ENCODE data around the gene TSHZ3. TPM values are rescaled to one million over a fixed set of nuclear protein-coding genes. Genes with fewer than 3 reads are reported as not detected.

The TSHZ3 gene
- total RNA-seq, 1 donor from 2014 or later, result 17.0 TPM

DNA sequence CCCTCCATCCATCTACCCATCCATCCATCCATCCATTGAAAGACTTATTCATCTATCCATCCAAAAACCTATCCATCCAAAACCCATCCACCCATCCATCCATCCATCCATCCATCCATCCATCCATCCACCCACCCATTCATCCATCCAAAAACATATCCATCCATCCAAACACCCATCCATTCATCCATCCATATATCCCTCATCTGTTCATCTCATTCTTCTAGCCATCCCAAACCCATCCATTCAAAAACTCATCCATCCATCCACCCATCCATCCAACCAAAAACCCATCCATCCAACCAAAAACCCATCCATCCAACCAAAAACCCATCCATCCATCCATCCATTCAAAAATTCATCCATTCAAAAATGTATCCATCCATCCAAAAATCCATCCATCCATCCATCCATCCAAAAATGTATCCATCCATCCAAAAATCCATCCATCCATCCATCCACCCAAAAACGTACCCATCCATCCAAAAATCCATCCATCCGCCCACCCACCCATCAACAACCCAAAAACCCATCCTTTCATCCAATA, 56.5 kb downstream of the TSHZ3 start:
- Mint-ChIP-seq H3K4me1 (ENCODE audit: low read depth) (no peaks in the 10 kb centered on the region), H3K27me3 (ENCODE audit: low read depth) (no peaks in the 10 kb centered on the region), H3K4me3 (ENCODE audit: unreplicated experiment) (no peak overlapping the region), H3K27ac (ENCODE audit: unreplicated experiment) (no peak overlapping the region), H3K36me3 (ENCODE audit: low read depth) (peaks cover 4% of the 10 kb centered on the region), H3K9me3 (ENCODE audit: low read depth) (no peaks in the 10 kb centered on the region)
- TF ChIP-seq, protein P1, sequence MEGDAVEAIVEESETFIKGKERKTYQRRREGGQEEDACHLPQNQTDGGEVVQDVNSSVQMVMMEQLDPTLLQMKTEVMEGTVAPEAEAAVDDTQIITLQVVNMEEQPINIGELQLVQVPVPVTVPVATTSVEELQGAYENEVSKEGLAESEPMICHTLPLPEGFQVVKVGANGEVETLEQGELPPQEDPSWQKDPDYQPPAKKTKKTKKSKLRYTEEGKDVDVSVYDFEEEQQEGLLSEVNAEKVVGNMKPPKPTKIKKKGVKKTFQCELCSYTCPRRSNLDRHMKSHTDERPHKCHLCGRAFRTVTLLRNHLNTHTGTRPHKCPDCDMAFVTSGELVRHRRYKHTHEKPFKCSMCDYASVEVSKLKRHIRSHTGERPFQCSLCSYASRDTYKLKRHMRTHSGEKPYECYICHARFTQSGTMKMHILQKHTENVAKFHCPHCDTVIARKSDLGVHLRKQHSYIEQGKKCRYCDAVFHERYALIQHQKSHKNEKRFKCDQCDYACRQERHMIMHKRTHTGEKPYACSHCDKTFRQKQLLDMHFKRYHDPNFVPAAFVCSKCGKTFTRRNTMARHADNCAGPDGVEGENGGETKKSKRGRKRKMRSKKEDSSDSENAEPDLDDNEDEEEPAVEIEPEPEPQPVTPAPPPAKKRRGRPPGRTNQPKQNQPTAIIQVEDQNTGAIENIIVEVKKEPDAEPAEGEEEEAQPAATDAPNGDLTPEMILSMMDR (IDR thresholded peaks at IDR 0.05), result no peak
- DNase-seq (ENCODE audit: low spot score), result no peak

GRCh38 chr19:31290931-31291590, 58.2 kb downstream of the TSHZ3 start:
- Mint-ChIP-seq H3K4me1 (ENCODE audit: low read depth) (peaks cover 4% of the 10 kb centered on the region), H3K4me3 (ENCODE audit: unreplicated experiment) (no peak overlapping the region), H3K36me3 (ENCODE audit: low read depth) (peaks cover 4% of the 10 kb centered on the region), H3K9me3 (ENCODE audit: low read depth) (no peaks in the 10 kb centered on the region), H3K27ac (ENCODE audit: unreplicated experiment) (no peak overlapping the region), H3K27me3 (ENCODE audit: low read depth) (no peaks in the 10 kb centered on the region)
- TF ChIP-seq, protein P1 (IDR thresholded peaks at IDR 0.05), result no peak
- no peak for DNase-seq (ENCODE audit: low spot score)

GRCh38 chr19:31289976-31290375, 59.3 kb downstream of the TSHZ3 start:
- Mint-ChIP-seq H3K4me1 (ENCODE audit: low read depth) (peaks cover 10% of the 10 kb centered on the region), H3K9me3 (ENCODE audit: low read depth) (no peaks in the 10 kb centered on the region), H3K27ac (ENCODE audit: unreplicated experiment) (no peak overlapping the region), H3K27me3 (ENCODE audit: low read depth) (no peaks in the 10 kb centered on the region), H3K4me3 (ENCODE audit: unreplicated experiment) (no peak overlapping the region), H3K36me3 (ENCODE audit: low read depth) (peaks cover 2% of the 10 kb centered on the region)
- TF ChIP-seq, protein P1 (IDR thresholded peaks at IDR 0.05), result no peak
- DNase-seq (ENCODE audit: low spot score), result no peak

GRCh38 chr19:31289381-31289880, 59.8 kb downstream of the TSHZ3 start:
- DNase-seq (ENCODE audit: low spot score), result no peak
- TF ChIP-seq, protein P1 (IDR thresholded peaks at IDR 0.05), result no peak
- Mint-ChIP-seq H3K36me3 (ENCODE audit: low read depth) (peaks cover 2% of the 10 kb centered on the region), H3K9me3 (ENCODE audit: low read depth) (no peaks in the 10 kb centered on the region), H3K4me1 (ENCODE audit: low read depth) (peaks cover 10% of the 10 kb centered on the region), H3K4me3 (ENCODE audit: unreplicated experiment) (no peak overlapping the region), H3K27me3 (ENCODE audit: low read depth) (no peaks in the 10 kb centered on the region), H3K27ac (ENCODE audit: unreplicated experiment) (no peak overlapping the region)

DNA sequence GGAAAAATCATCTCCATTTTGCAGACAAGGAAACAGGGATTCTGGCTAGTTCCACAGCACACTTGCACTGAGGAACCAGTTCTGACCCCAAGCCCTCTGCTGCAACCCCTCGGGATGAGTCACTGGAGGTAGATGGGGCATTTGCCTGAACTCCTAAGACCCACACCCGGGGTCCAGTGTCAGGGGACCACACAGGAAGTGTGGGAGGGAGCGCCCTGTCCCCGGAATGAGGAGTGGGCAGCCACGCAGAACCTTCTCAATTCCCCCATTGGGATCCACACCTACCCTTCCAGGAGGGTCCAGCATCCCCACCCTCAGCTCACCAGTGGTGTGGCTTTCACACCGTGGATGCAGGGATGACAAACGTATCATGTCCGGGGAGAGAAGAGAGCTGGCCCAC, 62.7 kb downstream of the TSHZ3 start:
- Mint-ChIP-seq H3K4me3 (ENCODE audit: unreplicated experiment) (no peak overlapping the region), H3K36me3 (ENCODE audit: low read depth) (no peaks in the 10 kb centered on the region), H3K4me1 (ENCODE audit: low read depth) (peaks cover 16% of the 10 kb centered on the region), H3K9me3 (ENCODE audit: low read depth) (no peaks in the 10 kb centered on the region), H3K27ac (ENCODE audit: unreplicated experiment) (no peak overlapping the region), H3K27me3 (ENCODE audit: low read depth) (no peaks in the 10 kb centered on the region)
- no peak for DNase-seq (ENCODE audit: low spot score)
- TF ChIP-seq, protein P1 (IDR thresholded peaks at IDR 0.05), result no peak

All from chondrocyte (in vitro differentiated cells).